IMR-90 (cell line): ENCODE measurements around the gene COLQ. TPM values are rescaled to one million over a fixed set of nuclear protein-coding genes. Genes with fewer than 3 reads are reported as not detected.

Source experiments
- ATAC-seq: fragments of 200-7000 bp; cut with Tn5 transposase; 2 replicates; pipeline ENCODE4 v1.9.1; 2020; ENCODE audit warnings: low read depth, mild to moderate bottlenecking, moderate library complexity
- BruUV-seq: library from RNA; stranded (reverse); fragments of 400-500 nt; replicated peaks from 2 replicates; lab custom pipeline; 2021; lab: Mats Ljungman, UMichigan
- CTCF ChIA-PET: fragments of 300-600 bp; formaldehyde crosslinking; extraction: SDS; loops from one replicate; lab custom pipeline; 2021; ENCODE audit warnings: antibody characterized with exemption; lab: Yijun Ruan, JAX
- POLR2A ChIA-PET: fragments of 300-600 bp; sonication (Branson Sonifier 250); formaldehyde crosslinking; loops from one replicate; lab custom pipeline; 2022; ENCODE audit warnings: antibody characterized with exemption; ENCODE audit not compliant: unreplicated experiment; lab: Charles Lee
- DNase-seq: peaks from one replicate; pipeline ENCODE4 v3.0.0; 2013
- H2AFZ ChIP-seq: replicated peaks from 2 replicates; pipeline ENCODE3; 2013; ENCODE audit warnings: low read length, mild to moderate bottlenecking; ENCODE audit not compliant: poor library complexity
- H2AK5ac ChIP-seq: 2 replicates; pipeline ENCODE4 v1.6.1; 2013; ENCODE audit warnings: low read depth, low read length, inconsistent platforms
- H2AK9ac ChIP-seq: replicated peaks from 2 replicates; pipeline ENCODE3; 2013; ENCODE audit warnings: mild to moderate bottlenecking, low read depth, low read length, moderate library complexity; ENCODE audit not compliant: poor library complexity
- H2BK120ac ChIP-seq: 2 replicates; pipeline ENCODE4 v1.6.1; 2013; ENCODE audit warnings: low read depth, low read length, inconsistent platforms
- H2BK15ac ChIP-seq: 3 replicates; pipeline ENCODE4 v1.6.1; 2013; ENCODE audit warnings: low read depth, low read length, inconsistent platforms
- H2BK20ac ChIP-seq: 2 replicates; pipeline ENCODE4 v1.6.1; 2013; ENCODE audit warnings: low read depth, mild to moderate bottlenecking, inconsistent platforms, low read length, moderate library complexity
- H2BK5ac ChIP-seq: 2 replicates; pipeline ENCODE4 v1.6.1; 2013; ENCODE audit warnings: mild to moderate bottlenecking, low read depth, low read length, inconsistent platforms; ENCODE audit not compliant: poor library complexity, severe bottlenecking
- H3K14ac ChIP-seq: replicated peaks from 2 replicates; pipeline ENCODE4 v1.6.1; 2013; ENCODE audit warnings: low read depth, low read length, inconsistent platforms
- H3K18ac ChIP-seq: 2 replicates; pipeline ENCODE4 v1.6.1; 2013; ENCODE audit warnings: low read depth, low read length, control low read depth
- H3K23ac ChIP-seq: 2 replicates; pipeline ENCODE4 v1.6.1; 2013; ENCODE audit warnings: low read depth, low read length, inconsistent platforms
- H3K27ac ChIP-seq: 2 replicates; pipeline ENCODE4 v1.5.1; 2013; ENCODE audit warnings: mild to moderate bottlenecking, control low read depth, low read length; ENCODE audit not compliant: insufficient read depth
- H3K27me3 ChIP-seq: 2 replicates; pipeline ENCODE4 v1.6.1; 2013; ENCODE audit warnings: low read length; ENCODE audit not compliant: control insufficient read depth, insufficient read depth
- H3K36me3 ChIP-seq: 2 replicates; pipeline ENCODE4 v1.6.1; 2013; ENCODE audit warnings: low read length, mixed read lengths; ENCODE audit not compliant: control insufficient read depth, insufficient read depth
- H3K4ac ChIP-seq: 2 replicates; pipeline ENCODE4 v1.6.1; 2013; ENCODE audit warnings: low read depth, low read length, inconsistent platforms
- H3K4me1 ChIP-seq: 2 replicates; pipeline ENCODE4 v1.6.1; 2013; ENCODE audit warnings: low read length, mixed read lengths; ENCODE audit not compliant: control insufficient read depth, insufficient read depth
- H3K4me2 ChIP-seq: 2 replicates; pipeline ENCODE4 v1.6.1; 2013; ENCODE audit warnings: low read depth, mild to moderate bottlenecking, control low read depth, low read length, moderate library complexity
- H3K4me3 ChIP-seq: 2 replicates; pipeline ENCODE4 v1.5.1; 2013; ENCODE audit warnings: low read depth, mild to moderate bottlenecking, control low read depth, low read length, moderate library complexity; ENCODE audit not compliant: insufficient read depth
- H3K56ac ChIP-seq: 2 replicates; pipeline ENCODE4 v1.6.1; 2013; ENCODE audit warnings: low read length, inconsistent platforms; ENCODE audit not compliant: insufficient read depth; ENCODE audit errors: extremely low read depth
- H3K79me1 ChIP-seq, 2 experiments: 2 replicates each; pipeline ENCODE4 v1.6.1; 2013; ENCODE audit warnings: low read length in 2 of 2, inconsistent platforms in 1 of 2, low read depth in 1 of 2
- H3K9ac ChIP-seq: 2 replicates; pipeline ENCODE4 v1.6.1; 2013; ENCODE audit warnings: low read depth, low read length, control low read depth
- H3K9me1 ChIP-seq: 2 replicates; pipeline ENCODE4 v1.6.1; 2013; ENCODE audit warnings: low read length, inconsistent platforms; ENCODE audit not compliant: insufficient read depth
- H3K9me3 ChIP-seq: 2 replicates; pipeline ENCODE4 v1.6.1; 2013; ENCODE audit warnings: low read length; ENCODE audit not compliant: control insufficient read depth, insufficient read depth
- H4K20me1 ChIP-seq: 2 replicates; pipeline ENCODE4 v1.6.1; 2013; ENCODE audit warnings: low read length, inconsistent platforms; ENCODE audit not compliant: insufficient read depth
- H4K5ac ChIP-seq: 2 replicates; pipeline ENCODE4 v1.6.1; 2013; ENCODE audit warnings: mild to moderate bottlenecking, low read depth, low read length, control low read depth
- H4K8ac ChIP-seq, 2 experiments: 2 replicates each; pipeline ENCODE4 v1.6.1; 2013; ENCODE audit warnings: low read depth in 2 of 2, low read length in 2 of 2, control low read depth in 1 of 2, inconsistent platforms in 1 of 2
- H4K91ac ChIP-seq: 2 replicates; pipeline ENCODE4 v1.6.1; 2013; ENCODE audit warnings: low read depth, low read length, inconsistent platforms; ENCODE audit not compliant: insufficient read depth
- BHLHE40 ChIP-seq: fragments of 150-350 bp; IDR thresholded peaks from 2 replicates; pipeline ENCODE4 v1.6.1; 2016; ENCODE audit warnings: mild to moderate bottlenecking, low read depth, low read length
- CEBPB ChIP-seq: IDR thresholded peaks from 2 replicates; pipeline ENCODE4 v1.6.1; 2012; ENCODE audit warnings: low read depth, low read length, improper control_type of control experiment
- CHD1 ChIP-seq: IDR thresholded peaks from 2 replicates; pipeline ENCODE4 v1.6.1; 2012; ENCODE audit warnings: low read depth, low read length, improper control_type of control experiment
- CTCF ChIP-seq: conservative IDR thresholded peaks from 2 replicates; pipeline ENCODE4 v1.5.1; 2012; ENCODE audit warnings: mild to moderate bottlenecking, low read depth, low read length, improper control_type of control experiment
- ELK1 ChIP-seq: fragments of 150-350 bp; IDR thresholded peaks from 2 replicates; pipeline ENCODE4 v1.6.1; 2016; ENCODE audit warnings: low read depth, mild to moderate bottlenecking, low read length, moderate library complexity, borderline replicate concordance
- FOS ChIP-seq: fragments of 150-350 bp; IDR thresholded peaks from 2 replicates; pipeline ENCODE4 v1.6.1; 2016; ENCODE audit warnings: low read depth, low read length
- MAFK ChIP-seq: IDR thresholded peaks from 2 replicates; pipeline ENCODE4 v1.6.1; 2012; ENCODE audit warnings: low read depth, low read length, improper control_type of control experiment
- MAZ ChIP-seq: IDR thresholded peaks from 2 replicates; pipeline ENCODE4 v1.6.1; 2012; ENCODE audit warnings: low read depth, mild to moderate bottlenecking, low read length, improper control_type of control experiment, moderate library complexity, borderline replicate concordance
- MXI1 ChIP-seq: IDR thresholded peaks from 2 replicates; pipeline ENCODE4 v1.6.1; 2012; ENCODE audit warnings: low read depth, mild to moderate bottlenecking, low read length, moderate library complexity, borderline replicate concordance
- NFE2L2 ChIP-seq: fragments of 150-350 bp; IDR thresholded peaks from 2 replicates; pipeline ENCODE4 v1.6.1; 2016; ENCODE audit warnings: low read depth, mild to moderate bottlenecking, low read length
- POLR2A ChIP-seq: IDR thresholded peaks from 2 replicates; pipeline ENCODE4 v1.6.1; 2012; ENCODE audit warnings: mild to moderate bottlenecking, low read depth, low read length
- RAD21 ChIP-seq: IDR thresholded peaks from 2 replicates; pipeline ENCODE4 v1.6.1; 2012; ENCODE audit warnings: low read length, improper control_type of control experiment
- RCOR1 ChIP-seq: IDR thresholded peaks from 2 replicates; pipeline ENCODE4 v1.6.1; 2012; ENCODE audit warnings: mild to moderate bottlenecking, low read length, improper control_type of control experiment; ENCODE audit not compliant: insufficient replicate concordance
- RFX5 ChIP-seq: IDR thresholded peaks from 2 replicates; pipeline ENCODE4 v1.8.0; 2012; ENCODE audit warnings: low read depth, mild to moderate bottlenecking, low read length, moderate library complexity
- WGBS, 2 experiments: methylation state at CpG; one replicate each; pipeline versions ENCODE4 v1.1.5 to v1.1.7; 2013; ENCODE audit warnings: missing lambda C conversion rate in 2 of 2; ENCODE audit not compliant: insufficient read length in 1 of 2; ENCODE audit errors: extremely low coverage in 2 of 2; 5-methylcytosine and 5-hydroxymethylcytosine counted together
- dilution Hi-C: fragments of 300-500 bp; cut with HindIII; formaldehyde crosslinking; loops from one replicate; pipeline ENCODE4 v1.14.3; 2018; ENCODE audit warnings: low sequenced_read_pairs; ENCODE audit not compliant: unreplicated experiment
- in situ Hi-C: fragments of 300-500 bp; cut with MboI; formaldehyde crosslinking; loops from 3 replicates; pipeline ENCODE4 v1.14.3; 2019; ENCODE audit warnings: low sequenced_read_pairs, inconsistent platforms, mixed read lengths
- intact Hi-C: fragments of 100-400 bp; cut with micrococcal nuclease; formaldehyde crosslinking; loops from 2 replicates; pipeline ENCODE4 v1.10.0; 2022
- polyA plus RNA-seq, 3 experiments: library from polyadenylated mRNA; depleted of rRNA; stranded (reverse); fragments of >200 nt; gene quantifications; 2 replicates each; pipeline ENCODE4 v1.2.3, GENCODE V29; 2012; ENCODE audit warnings: low replicate concordance in 1 of 3
- total RNA-seq: library from RNA; depleted of rRNA; stranded (reverse); fragments of >200 nt; gene quantifications from 2 replicates; pipeline ENCODE4 v1.2.3, GENCODE V29; 2012

Gene COLQ
- total and polyA plus RNA-seq, 2 of the 4 experiments (the other 2 are of a cell fraction) = 0.18 to 0.65 TPM

GRCh38 chr3:15452156-15452555, 69.3 kb downstream of the COLQ start:
- Histone ChIP-seq H3K4ac (no peak overlapping the region), H2BK120ac (no peak overlapping the region), H3K27ac (no peak overlapping the region), H3K18ac (no peak overlapping the region), H3K9me3 (no peaks in the 10 kb centered on the region), H3K23ac (no peak overlapping the region), H3K56ac (no peak overlapping the region), H2BK20ac (no peak overlapping the region), H2AFZ (no peak overlapping the region), H3K9me1 (no peaks in the 10 kb centered on the region; the same call in 1 of the 2 replicates), H3K36me3 (no peaks in the 10 kb centered on the region), H3K79me1 (no peaks in the 10 kb centered on the region), H3K9ac (no peak overlapping the region), H2BK15ac (no peak overlapping the region), H4K8ac (no peak overlapping the region), H2AK9ac (no peak overlapping the region), H3K4me3 (no peak overlapping the region), H3K27me3 (no peaks in the 10 kb centered on the region; the same call in 1 of the 2 replicates), H3K4me1 (no peaks in the 10 kb centered on the region), H4K20me1 (no peaks in the 10 kb centered on the region; the same call in 1 of the 2 replicates), H4K5ac (no peak overlapping the region), H3K4me2 (no peak overlapping the region), H2BK5ac (no peak overlapping the region), H2AK5ac (no peak overlapping the region), H3K14ac (no peak overlapping the region), H4K91ac (no peak overlapping the region)
- dilution Hi-C loops (no loop called here), in situ Hi-C loops (no loop called here), intact Hi-C loops (no loop called here)
- ChIA-PET POLR2A (no interaction called here), CTCF (no interaction called here)
- ATAC-seq (no peak), DNase-seq (no peak)
- BruUV-seq = no TSS peak
- WGBS, 2 experiments = 96% methylated on average over 4 of the region's 9 CpGs; no CpG with 5 or more reads in 1 of the 2 experiments
- no peak for TF ChIP-seq MXI1
- TF ChIP-seq FOS = no peak
- no peak for TF ChIP-seq MAFK
- no peak for TF ChIP-seq NFE2L2
- TF ChIP-seq POLR2A = no peak
- no peak for TF ChIP-seq MAZ
- TF ChIP-seq RCOR1 = no peak
- TF ChIP-seq CEBPB = no peak
- TF ChIP-seq CHD1 = no peak
- TF ChIP-seq CTCF = no peak
- TF ChIP-seq BHLHE40 = no peak
- no peak for TF ChIP-seq RAD21
- no peak for TF ChIP-seq RFX5
- no peak for TF ChIP-seq ELK1
